ENCODE results near the gene GRSF1.

DNA sequence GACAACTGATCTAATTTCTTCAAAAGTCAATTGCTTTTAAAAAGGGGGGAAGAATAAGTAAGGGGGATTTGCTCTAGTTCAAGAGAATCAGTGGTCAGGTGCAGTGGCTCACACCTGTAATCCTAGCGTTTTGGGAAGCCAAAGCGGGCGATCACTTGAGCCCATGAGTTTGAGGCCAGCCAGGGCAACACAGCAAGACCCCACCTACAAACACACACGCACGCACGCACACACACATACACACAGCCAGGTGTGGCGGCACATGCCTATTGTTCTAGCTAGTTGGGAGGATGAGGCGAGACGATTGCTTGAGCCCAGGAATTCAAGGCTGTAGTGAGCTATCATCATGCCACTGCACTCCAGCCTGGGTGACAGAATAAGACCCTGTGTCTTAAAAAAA, 9.6 kb downstream of the GRSF1 start:
- TF ChIP-seq, protein P1, sequence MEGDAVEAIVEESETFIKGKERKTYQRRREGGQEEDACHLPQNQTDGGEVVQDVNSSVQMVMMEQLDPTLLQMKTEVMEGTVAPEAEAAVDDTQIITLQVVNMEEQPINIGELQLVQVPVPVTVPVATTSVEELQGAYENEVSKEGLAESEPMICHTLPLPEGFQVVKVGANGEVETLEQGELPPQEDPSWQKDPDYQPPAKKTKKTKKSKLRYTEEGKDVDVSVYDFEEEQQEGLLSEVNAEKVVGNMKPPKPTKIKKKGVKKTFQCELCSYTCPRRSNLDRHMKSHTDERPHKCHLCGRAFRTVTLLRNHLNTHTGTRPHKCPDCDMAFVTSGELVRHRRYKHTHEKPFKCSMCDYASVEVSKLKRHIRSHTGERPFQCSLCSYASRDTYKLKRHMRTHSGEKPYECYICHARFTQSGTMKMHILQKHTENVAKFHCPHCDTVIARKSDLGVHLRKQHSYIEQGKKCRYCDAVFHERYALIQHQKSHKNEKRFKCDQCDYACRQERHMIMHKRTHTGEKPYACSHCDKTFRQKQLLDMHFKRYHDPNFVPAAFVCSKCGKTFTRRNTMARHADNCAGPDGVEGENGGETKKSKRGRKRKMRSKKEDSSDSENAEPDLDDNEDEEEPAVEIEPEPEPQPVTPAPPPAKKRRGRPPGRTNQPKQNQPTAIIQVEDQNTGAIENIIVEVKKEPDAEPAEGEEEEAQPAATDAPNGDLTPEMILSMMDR (conservative IDR thresholded peaks at IDR 0.05; ENCODE audit: low read length): no peak
- no peak for TF ChIP-seq EZH2phosphoT487 (IDR thresholded peaks at IDR 0.05; ENCODE audit: borderline replicate concordance, low read depth, low read length)
